Ishikawa (cell line): ENCODE data around the gene THADA.

Experiments
- CEBPB ChIP-seq: IDR thresholded peaks from 2 replicates; pipeline ENCODE4 v1.6.1; 2012
- CREB1 ChIP-seq: IDR thresholded peaks from 2 replicates; pipeline ENCODE4 v1.6.1; 2012; ENCODE audit warnings: low read depth
- EGR1 ChIP-seq: IDR thresholded peaks from 2 replicates; pipeline ENCODE4 v1.6.1; 2012
- EP300 ChIP-seq: IDR thresholded peaks from 2 replicates; pipeline ENCODE4 v1.6.1; 2012; ENCODE audit warnings: borderline replicate concordance
- FOXM1 ChIP-seq: IDR thresholded peaks from 2 replicates; pipeline ENCODE4 v1.6.1; 2012; ENCODE audit warnings: low read depth, borderline replicate concordance
- NFIC ChIP-seq: IDR thresholded peaks from 2 replicates; pipeline ENCODE4 v1.6.1; 2012
- RAD21 ChIP-seq: IDR thresholded peaks from 2 replicates; pipeline ENCODE4 v1.6.1; 2012; ENCODE audit warnings: low read depth
- TAF1 ChIP-seq: IDR thresholded peaks from 2 replicates; pipeline ENCODE4 v1.6.1; 2012; ENCODE audit warnings: low read depth, mild to moderate bottlenecking
- TCF12 ChIP-seq: IDR thresholded peaks from 2 replicates; pipeline ENCODE4 v1.6.1; 2012; ENCODE audit warnings: low read depth
- TEAD4 ChIP-seq: IDR thresholded peaks from 2 replicates; pipeline ENCODE4 v1.6.1; 2012
- YY1 ChIP-seq: IDR thresholded peaks from 2 replicates; pipeline ENCODE4 v1.6.1; 2012; ENCODE audit warnings: low read depth
- ZBTB7A ChIP-seq: IDR thresholded peaks from 2 replicates; pipeline ENCODE4 v1.6.1; 2012; ENCODE audit warnings: low read depth
- TF ChIP-seq, protein P1 (sequence below): IDR thresholded peaks from 2 replicates; pipeline ENCODE4 v1.6.1; 2012
- TF ChIP-seq, protein P2 (sequence below): IDR thresholded peaks from 2 replicates; pipeline ENCODE4 v1.6.1; 2012
- TF ChIP-seq, protein P3 (sequence below): IDR thresholded peaks from 2 replicates; pipeline ENCODE4 v1.6.1; 2012; ENCODE audit warnings: low read depth, mild to moderate bottlenecking

Gene THADA

DNA sequence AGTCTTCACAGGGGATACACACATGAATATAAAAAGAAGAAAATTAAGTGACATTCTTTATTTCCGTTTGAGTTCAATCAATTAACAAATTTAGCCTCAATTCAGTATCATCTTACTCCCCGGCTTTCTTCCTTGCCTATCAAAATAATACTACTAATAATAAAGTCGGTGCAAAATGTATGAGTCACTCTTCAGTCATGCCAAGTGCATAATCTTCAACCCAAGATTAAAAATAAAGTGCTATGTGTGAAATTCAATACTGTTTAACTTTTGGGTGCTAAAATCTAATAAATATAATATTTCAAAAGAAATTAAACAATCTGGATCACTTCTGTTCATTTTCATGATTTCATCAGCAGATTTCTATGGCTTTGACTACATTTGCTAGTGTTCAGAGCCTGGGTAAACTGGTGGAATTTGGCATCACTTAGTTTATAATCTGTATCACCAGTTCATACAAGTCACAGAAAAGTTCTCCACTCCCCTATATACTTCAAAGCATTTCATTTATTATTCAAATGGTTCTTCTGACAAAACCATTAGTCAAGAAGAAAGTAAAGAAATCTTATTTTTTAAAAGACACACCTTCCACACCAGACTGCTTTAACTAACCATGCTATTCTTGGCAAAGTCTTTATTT, 183.6 kb downstream of the THADA start:
- TF ChIP-seq FOXM1 = no peak
- TF ChIP-seq CEBPB = no peak
- TF ChIP-seq TCF12 = no peak
- TF ChIP-seq CREB1 = no peak

DNA sequence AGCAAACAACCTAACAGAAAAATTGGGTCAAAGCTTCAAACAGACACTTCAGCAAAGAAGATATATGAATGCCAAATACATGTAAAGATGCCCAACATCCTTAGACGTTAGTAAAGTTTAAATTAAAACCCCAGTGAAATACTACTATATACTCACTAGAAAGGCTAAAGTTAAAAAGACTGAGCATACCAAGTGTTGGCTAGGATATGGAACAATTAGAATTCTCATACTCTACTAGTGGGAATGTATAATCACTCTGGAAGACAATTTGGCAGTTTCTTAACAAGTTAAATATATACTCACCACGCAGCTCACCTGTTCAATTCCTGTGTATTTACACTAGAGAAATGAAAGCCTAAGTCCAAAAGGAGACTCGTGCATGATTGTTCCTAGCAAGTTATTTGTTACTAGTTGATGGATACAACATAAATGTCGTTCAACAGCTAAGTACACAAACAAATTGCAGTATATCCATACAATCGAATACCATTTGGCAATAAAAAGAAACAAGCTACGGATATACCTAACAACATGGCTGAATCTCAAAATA, 185.7 kb downstream of the THADA start:
- TF ChIP-seq, protein P1, sequence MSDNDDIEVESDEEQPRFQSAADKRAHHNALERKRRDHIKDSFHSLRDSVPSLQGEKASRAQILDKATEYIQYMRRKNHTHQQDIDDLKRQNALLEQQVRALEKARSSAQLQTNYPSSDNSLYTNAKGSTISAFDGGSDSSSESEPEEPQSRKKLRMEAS = no peak
- TF ChIP-seq RAD21 = no peak
- TF ChIP-seq, protein P2, sequence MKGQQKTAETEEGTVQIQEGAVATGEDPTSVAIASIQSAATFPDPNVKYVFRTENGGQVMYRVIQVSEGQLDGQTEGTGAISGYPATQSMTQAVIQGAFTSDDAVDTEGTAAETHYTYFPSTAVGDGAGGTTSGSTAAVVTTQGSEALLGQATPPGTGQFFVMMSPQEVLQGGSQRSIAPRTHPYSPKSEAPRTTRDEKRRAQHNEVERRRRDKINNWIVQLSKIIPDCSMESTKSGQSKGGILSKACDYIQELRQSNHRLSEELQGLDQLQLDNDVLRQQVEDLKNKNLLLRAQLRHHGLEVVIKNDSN = no peak
- no peak for TF ChIP-seq EP300
- TF ChIP-seq CEBPB = no peak
- TF ChIP-seq TAF1 = no peak
- TF ChIP-seq FOXM1 = no peak
- TF ChIP-seq EGR1 = no peak
- TF ChIP-seq CREB1 = no peak
- no peak for TF ChIP-seq YY1
- TF ChIP-seq NFIC = no peak
- TF ChIP-seq, protein P3, sequence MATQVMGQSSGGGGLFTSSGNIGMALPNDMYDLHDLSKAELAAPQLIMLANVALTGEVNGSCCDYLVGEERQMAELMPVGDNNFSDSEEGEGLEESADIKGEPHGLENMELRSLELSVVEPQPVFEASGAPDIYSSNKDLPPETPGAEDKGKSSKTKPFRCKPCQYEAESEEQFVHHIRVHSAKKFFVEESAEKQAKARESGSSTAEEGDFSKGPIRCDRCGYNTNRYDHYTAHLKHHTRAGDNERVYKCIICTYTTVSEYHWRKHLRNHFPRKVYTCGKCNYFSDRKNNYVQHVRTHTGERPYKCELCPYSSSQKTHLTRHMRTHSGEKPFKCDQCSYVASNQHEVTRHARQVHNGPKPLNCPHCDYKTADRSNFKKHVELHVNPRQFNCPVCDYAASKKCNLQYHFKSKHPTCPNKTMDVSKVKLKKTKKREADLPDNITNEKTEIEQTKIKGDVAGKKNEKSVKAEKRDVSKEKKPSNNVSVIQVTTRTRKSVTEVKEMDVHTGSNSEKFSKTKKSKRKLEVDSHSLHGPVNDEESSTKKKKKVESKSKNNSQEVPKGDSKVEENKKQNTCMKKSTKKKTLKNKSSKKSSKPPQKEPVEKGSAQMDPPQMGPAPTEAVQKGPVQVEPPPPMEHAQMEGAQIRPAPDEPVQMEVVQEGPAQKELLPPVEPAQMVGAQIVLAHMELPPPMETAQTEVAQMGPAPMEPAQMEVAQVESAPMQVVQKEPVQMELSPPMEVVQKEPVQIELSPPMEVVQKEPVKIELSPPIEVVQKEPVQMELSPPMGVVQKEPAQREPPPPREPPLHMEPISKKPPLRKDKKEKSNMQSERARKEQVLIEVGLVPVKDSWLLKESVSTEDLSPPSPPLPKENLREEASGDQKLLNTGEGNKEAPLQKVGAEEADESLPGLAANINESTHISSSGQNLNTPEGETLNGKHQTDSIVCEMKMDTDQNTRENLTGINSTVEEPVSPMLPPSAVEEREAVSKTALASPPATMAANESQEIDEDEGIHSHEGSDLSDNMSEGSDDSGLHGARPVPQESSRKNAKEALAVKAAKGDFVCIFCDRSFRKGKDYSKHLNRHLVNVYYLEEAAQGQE = no peak

DNA sequence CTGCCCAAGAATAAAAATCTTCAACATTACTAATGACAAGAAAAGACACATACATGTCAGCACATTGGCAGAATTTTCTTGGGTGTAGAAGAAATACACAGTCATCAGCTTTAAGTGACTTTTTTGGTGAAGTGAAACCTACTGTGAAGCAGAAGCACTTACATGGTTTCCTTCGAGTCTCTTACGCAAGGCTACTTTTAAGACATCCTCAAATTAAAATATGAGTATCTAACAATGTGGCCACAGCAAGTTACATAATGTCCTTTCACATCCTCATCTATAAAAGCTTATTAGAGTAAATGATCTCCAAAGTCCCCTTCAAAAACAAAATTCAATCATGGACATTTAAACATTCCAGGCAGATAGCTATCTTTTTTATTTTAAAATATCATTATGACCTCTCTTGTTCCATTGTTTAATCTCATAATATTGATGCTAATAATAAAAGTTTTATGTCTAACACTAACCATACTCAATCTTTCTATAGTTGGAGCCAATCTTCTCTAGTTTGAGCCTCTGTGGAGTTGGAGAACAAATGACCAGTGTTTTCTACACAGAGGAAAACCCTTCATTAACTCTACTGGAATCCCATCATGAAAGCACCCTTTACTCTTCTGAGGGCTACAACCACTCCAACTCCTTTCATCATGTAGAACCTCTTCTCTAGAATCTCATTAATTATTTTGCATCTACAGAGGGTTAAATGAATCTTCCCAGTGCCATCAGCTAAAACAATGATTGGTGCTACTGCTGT, 187.3 kb downstream of the THADA start:
- TF ChIP-seq TEAD4 = no peak
- TF ChIP-seq FOXM1 = no peak
- no peak for TF ChIP-seq CEBPB
- no peak for TF ChIP-seq EP300
- TF ChIP-seq TCF12 = no peak
- TF ChIP-seq, protein P2 = no peak
- TF ChIP-seq RAD21 = no peak
- no peak for TF ChIP-seq EGR1
- no peak for TF ChIP-seq ZBTB7A
- TF ChIP-seq CREB1 = no peak
- TF ChIP-seq, protein P1 = no peak
- TF ChIP-seq, protein P3 = no peak
- TF ChIP-seq TAF1 = no peak
- no peak for TF ChIP-seq NFIC
- TF ChIP-seq YY1 = no peak

DNA sequence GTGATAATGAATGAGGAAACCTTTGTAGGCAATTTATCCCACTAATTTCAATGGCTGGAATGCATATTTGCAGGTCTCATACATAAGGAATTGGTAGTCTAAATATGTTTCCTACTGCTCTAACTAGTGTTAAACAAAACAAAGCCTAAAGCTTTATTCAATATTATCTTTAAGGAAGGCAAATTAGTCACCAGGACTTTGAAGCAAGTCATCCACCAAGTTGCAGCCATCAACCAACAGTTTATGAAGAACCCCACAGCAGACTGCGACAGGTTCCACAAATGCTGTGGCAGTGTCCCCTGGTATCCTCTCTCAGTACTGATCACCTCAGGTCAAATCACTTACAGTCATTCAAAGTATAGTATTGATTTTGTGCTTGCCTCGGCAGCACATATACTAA, 187.9 kb downstream of the THADA start:
- TF ChIP-seq, protein P2 = no peak
- TF ChIP-seq CEBPB = no peak
- no peak for TF ChIP-seq ZBTB7A
- TF ChIP-seq CREB1 = no peak
- no peak for TF ChIP-seq EGR1

DNA sequence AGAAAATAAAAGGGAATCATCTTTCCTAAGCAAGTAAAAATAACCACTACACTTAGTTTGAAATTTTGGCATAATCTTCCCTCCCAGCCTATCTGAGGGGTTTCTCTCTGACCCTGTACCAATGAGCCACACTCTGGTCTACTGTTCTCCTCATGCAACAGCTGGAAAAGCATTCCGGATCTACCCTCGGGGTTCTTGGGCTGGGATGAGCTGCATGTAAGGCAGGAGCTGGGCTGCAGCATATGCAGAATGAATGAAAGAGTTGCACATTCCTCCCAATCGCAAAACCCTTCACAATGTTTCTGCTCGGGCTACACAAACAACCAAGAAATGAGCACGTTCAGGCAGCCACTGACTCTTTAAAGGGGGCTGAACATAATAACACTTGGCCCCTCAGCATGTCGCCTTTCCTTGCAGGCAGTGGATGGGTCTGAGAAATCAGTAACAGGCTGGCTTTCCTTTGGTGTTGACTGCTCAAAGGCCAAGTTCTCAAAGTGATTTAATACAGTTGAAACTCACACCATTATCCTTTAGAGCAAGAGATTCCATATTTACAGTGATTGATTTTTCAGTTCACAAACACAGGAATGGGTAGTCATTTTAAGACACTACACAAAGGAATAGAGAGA, 189.1 kb downstream of the THADA start:
- TF ChIP-seq FOXM1 = no peak
- no peak for TF ChIP-seq YY1
- no peak for TF ChIP-seq CREB1
- no peak for TF ChIP-seq EP300
- TF ChIP-seq, protein P1 = no peak
- TF ChIP-seq, protein P2 = no peak
- TF ChIP-seq EGR1 = no peak
- TF ChIP-seq TAF1 = no peak
- TF ChIP-seq TCF12 = no peak
- TF ChIP-seq TEAD4 = no peak
- no peak for TF ChIP-seq NFIC
- no peak for TF ChIP-seq CEBPB
- no peak for TF ChIP-seq ZBTB7A
- TF ChIP-seq, protein P3 = no peak
- no peak for TF ChIP-seq RAD21
